Large intestine (tissue), 3 donors: ENCODE data around the gene CDK5R2. TPM values are rescaled to one million over a fixed set of nuclear protein-coding genes. Genes with fewer than 3 reads are reported as not detected.
A peak's percentile ranks its signal among the peaks of the same experiment; 100 is the strongest.

Experiments used
- DNase-seq, 2 donors: peaks; one replicate each; pipeline versions ENCODE4 v3.0.0 to v3.0.0-alpha.2; 2013
- H3K27ac ChIP-seq: one replicate; pipeline ENCODE4 v1.5.1; 2013; ENCODE audit warnings: low read length
- H3K27me3 ChIP-seq: 2 replicates; pipeline ENCODE4 v1.6.1; 2013; ENCODE audit warnings: low read length; ENCODE audit not compliant: control insufficient read depth, insufficient read depth
- H3K36me3 ChIP-seq: 2 replicates; pipeline ENCODE4 v1.6.1; 2013; ENCODE audit warnings: low read length; ENCODE audit not compliant: control insufficient read depth, insufficient read depth
- H3K4me1 ChIP-seq: one replicate; pipeline ENCODE4 v1.6.1; 2013; ENCODE audit warnings: low read length; ENCODE audit not compliant: control insufficient read depth, insufficient read depth
- H3K4me3 ChIP-seq: one replicate; pipeline ENCODE4 v1.5.1; 2013; ENCODE audit warnings: low read length
- H3K9me3 ChIP-seq: one replicate; pipeline ENCODE4 v1.6.1; 2013; ENCODE audit warnings: mild to moderate bottlenecking, low read depth, low read length, moderate library complexity; ENCODE audit not compliant: control insufficient read depth
- WGBS: methylation state at CpG from one replicate; pipeline ENCODE4 v1.1.5; 2013; ENCODE audit warnings: low lambda C conversion rate; ENCODE audit not compliant: insufficient coverage; 5-methylcytosine and 5-hydroxymethylcytosine counted together
- polyA plus RNA-seq: library from polyadenylated mRNA; unstranded; fragments of 120-200 nt; gene quantifications from one replicate; pipeline ENCODE4 v1.2.1, GENCODE V29; 2013

CDK5R2 gene
- polyA plus RNA-seq, 1 donor: 2.9 TPM

DNA sequence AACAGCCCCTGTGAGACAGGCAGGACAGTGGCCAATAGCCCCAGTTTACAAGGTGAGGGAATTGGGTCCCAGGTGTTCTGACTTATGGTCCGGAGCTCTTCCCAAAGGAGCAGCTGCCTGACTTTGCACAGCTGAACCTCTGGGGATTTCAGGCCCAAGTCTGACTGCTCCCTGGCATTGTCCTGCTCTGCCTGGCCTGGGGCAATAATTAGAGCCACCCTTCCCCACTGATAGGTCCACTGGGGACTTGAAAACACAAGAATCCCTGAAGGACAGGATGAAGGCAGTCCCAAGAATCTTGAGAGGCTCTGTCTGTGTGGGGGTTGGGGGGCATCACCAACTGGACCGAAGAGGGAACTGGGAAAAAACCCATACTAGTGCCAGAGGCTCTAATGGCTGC, 29.2 kb downstream of the CDK5R2 start:
- Histone ChIP-seq H3K27me3 (peaks cover 99% of the 10 kb centered on the region), H3K4me1 (peaks cover 6% of the 10 kb centered on the region), H3K9me3 (peaks cover 19% of the 10 kb centered on the region), H3K4me3 (no peak overlapping the region), H3K27ac (no peak overlapping the region), H3K36me3 (no peaks in the 10 kb centered on the region)
- WGBS: no CpG with 5 or more reads among the region's 2 CpGs
- no peak for DNase-seq

DNA sequence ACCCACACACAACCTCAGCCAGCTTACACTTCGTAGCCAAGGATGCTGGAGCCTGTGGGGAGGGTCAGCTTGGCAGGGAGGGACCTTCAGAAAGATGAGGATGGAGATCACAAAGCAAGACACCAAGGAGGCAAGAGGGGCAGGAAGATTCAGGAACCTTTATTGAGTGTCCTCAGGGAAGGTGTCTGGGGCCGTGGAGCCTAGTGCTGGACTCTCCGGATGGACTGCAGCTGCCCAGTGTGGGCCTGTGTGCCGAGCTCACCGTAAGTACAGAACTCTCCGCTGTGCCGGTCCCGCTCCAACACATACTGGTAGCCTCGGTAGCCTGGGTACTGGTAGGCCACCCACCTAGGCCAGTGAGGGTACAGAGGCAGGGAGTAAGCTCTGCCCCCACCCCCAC, 30.6 kb downstream of the CDK5R2 start:
- Histone ChIP-seq H3K4me3 (no peak overlapping the region), H3K4me1 (peaks cover 13% of the 10 kb centered on the region), H3K9me3 (peaks cover 17% of the 10 kb centered on the region), H3K36me3 (no peaks in the 10 kb centered on the region), H3K27ac (no peak overlapping the region), H3K27me3 (peaks cover 99% of the 10 kb centered on the region)
- DNase-seq: no peak
- WGBS: no CpG with 5 or more reads among the region's 9 CpGs

DNA sequence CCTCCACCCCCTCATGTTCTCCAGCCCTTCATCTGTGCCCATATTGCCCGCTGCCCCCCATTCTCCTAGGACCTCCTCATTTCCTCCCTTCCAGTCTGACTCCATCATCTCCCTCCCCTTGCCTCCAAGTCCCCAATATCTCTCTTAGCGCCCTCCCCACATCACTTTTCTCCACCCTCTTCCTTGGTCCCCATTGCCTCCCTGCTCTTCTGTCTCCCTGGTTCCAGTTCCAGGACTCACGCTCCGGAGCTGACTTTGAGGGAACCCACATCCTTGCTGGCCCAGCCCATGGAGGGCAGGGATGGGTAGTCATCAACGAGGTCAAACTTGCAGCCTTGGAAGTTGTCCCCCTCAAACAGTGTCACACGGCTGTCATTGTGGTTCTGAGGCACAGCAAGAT, 31.1 kb downstream of the CDK5R2 start:
- Histone ChIP-seq H3K27ac (no peak overlapping the region), H3K4me3 (no peak overlapping the region), H3K4me1 (peaks cover 13% of the 10 kb centered on the region), H3K27me3 (peaks cover 99% of the 10 kb centered on the region), H3K9me3 (peaks cover 13% of the 10 kb centered on the region), H3K36me3 (no peaks in the 10 kb centered on the region)
- WGBS: 17% methylated on average over 1 of the region's 6 CpGs
- DNase-seq: no peak

DNA sequence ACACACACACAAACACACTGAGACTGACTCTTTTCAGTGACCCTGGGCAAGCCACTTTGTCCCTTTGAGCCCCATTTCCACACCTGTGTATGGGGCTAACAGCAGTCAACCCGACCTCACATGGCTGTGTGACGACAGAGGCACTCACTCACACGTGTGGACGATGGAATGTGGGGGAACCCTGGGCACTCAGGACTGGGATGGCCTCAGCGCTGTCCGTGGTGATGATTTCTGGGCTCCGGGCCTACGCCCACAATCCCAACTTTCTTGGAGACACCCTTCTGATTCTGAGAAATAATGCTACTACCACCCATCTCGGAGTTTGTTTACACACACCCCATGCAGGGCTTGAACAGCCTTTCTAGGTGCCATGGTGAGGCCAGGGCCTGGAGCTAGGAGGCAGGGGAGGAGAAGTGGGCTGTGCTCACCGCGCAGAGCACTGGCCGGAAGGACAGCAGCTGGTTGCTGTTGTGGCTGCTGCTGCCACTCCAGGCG, 32.3 kb downstream of the CDK5R2 start:
- WGBS: no CpG with 5 or more reads among the region's 13 CpGs
- peak in 1 of 2 donors; percentile 55 for DNase-seq
- H3K4me1 ChIP-seq: peaks cover 16% of the 10 kb centered on the region
- H3K36me3 ChIP-seq: no peaks in the 10 kb centered on the region
- peaks cover 12% of the 10 kb centered on the region for H3K9me3 ChIP-seq
- H3K4me3 ChIP-seq: no peak overlapping the region
- no peak overlapping the region for H3K27ac ChIP-seq
- H3K27me3 ChIP-seq: peaks cover 99% of the 10 kb centered on the region

DNA sequence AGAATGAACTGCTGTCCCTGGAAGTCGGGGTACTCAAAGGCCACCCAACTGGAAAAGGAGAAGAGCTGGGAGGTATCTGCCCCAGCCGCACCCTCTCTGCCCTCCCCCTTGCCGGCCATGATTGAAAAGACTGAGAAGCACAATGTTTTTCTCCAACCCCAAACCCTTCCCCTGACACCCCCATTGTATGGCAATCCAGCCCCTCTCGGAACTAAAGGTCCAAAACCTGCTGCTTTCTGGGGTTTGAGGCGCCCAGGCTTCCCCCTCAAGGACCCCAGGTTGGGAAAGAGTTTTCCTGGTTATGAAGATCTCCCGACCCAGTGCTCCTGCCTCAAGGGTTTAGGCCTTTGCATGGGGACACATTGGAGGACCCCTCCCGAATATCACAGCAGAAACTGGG, 32.7 kb downstream of the CDK5R2 start:
- peaks cover 98% of the 10 kb centered on the region for H3K27me3 ChIP-seq
- no peak for DNase-seq
- no CpG with 5 or more reads among the region's 7 CpGs for WGBS
- H3K36me3 ChIP-seq: no peaks in the 10 kb centered on the region
- no peak overlapping the region for H3K27ac ChIP-seq
- H3K4me3 ChIP-seq: no peak overlapping the region
- H3K9me3 ChIP-seq: peaks cover 12% of the 10 kb centered on the region
- H3K4me1 ChIP-seq: peaks cover 16% of the 10 kb centered on the region

DNA sequence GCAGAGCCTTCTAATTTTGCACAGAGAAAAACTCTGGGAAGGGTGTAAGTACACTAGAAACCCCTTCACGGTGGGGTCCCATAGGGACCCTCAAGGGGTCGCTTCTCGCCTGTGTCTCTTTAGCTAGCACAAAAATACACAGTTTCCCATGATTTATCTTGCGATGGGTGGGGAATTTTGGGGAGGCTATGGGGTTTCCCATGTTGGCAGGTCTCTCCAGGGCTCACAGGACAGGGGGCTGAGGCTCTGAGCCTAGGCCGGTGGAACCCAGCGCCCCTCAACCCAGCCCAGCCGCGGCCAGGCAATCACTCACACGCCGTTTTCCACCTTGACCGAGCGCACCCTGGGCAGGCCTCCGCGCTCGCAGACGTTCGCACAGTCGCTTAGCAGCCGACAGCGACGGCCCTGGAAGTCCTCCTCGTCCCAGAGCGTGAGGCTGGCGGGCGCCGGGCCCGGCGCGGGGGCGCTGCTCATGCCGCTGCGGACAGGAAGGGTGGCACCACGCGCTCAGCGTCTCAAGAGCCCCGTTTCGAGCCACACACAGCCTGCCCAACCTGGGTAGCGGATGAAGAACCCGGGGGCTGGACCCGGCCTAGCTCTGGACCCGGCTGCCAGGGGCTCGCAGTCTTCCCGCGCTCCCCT, 33.4 kb downstream of the CDK5R2 start:
- no CpG with 5 or more reads among the region's 44 CpGs for WGBS
- peak in 1 of 2 donors; percentile 29 for DNase-seq
- peaks cover 16% of the 10 kb centered on the region for H3K4me1 ChIP-seq
- peaks cover 94% of the 10 kb centered on the region for H3K27me3 ChIP-seq
- peaks cover 12% of the 10 kb centered on the region for H3K9me3 ChIP-seq
- H3K4me3 ChIP-seq: peak overlapping the region; percentile 5
- H3K27ac ChIP-seq: no peak overlapping the region
- H3K36me3 ChIP-seq: no peaks in the 10 kb centered on the region

DNA sequence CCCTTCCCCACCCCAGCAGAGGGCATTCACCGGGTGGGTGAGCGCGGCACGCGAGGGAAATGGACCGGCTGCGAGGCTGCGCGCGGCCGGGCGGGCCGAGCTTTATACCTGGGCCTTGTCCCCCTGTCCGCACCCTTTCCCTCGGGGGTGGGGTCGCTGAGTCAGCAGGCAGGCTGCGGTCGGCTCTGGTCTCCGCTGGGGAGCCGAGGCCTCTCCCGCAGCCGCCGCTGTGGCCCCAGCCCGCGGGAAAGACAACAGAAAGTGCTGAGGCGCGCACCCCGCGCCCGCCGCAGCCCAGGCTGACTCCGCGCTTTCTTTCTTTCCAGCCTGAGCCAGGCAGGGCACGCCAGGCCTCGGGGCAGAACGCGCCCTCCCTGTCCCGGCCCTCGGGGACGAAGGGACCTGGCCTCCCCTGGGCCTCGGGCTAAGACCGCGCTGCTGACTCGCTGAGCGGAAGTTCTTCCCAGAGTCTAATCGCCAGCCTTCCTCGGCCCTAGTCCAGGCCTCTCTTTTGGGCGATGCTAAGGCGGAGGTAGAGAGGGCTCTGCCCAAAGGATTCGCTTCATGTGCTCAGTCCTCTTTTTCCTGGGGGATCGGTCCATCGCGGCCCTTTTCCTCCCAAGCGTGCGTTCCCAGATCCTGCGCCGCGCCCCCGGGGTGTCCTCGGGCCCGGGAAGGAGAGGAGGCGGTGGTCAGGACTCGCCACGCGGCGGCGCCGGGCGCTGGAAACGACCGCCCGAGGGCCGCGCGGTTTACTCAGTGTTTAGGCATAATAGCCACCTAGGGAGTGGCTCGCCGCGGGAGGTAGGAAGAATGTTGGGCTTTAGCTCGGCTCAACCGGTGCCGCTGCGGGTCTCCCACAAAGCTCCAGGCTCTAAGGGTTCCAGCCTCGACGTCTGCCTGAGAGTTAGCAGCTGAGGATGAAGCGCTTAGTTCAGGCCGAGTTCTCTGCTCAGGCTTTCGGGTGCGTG, 34.2 kb downstream of the CDK5R2 start, which contains the start of gene CRYBA2:
Gene CRYBA2, minus strand, starts transcription at position 78 of the 971 bp plus-strand sequence. CDS start 246 bp downstream, outside the sequence.
- peaks cover 16% of the 10 kb centered on the region for H3K4me1 ChIP-seq
- no CpG with 5 or more reads among the region's 88 CpGs for WGBS
- H3K4me3 ChIP-seq: peak within 1 kb of the TSS; percentile 5
- peaks cover 92% of the 10 kb centered on the region for H3K27me3 ChIP-seq
- no peaks in the 10 kb centered on the region for H3K36me3 ChIP-seq
- H3K27ac ChIP-seq: no peak within 1 kb of the TSS
- peaks cover 12% of the 10 kb centered on the region for H3K9me3 ChIP-seq
- DNase-seq: peak in 1 of 2 donors; percentile 53

DNA sequence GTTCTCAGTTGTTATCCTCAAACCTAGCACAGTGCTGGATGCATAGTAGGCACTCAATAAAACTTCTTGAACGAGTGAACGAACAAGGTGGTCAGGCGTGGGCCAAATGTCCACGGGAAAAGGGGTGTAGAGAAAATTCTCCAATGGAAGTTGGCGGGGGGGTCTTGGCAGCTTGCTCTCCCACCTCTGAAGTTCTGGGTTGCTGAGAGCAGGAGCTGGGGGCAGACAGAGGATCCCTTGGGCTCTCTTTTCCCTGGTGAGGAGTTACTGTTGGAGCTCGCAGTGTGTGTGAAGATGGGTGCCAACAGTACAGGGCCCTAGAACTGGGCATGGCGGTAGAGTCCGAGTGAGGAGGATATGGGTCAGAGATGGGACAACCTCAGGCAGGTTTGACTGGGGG, 36.1 kb downstream of the CDK5R2 start:
- H3K36me3 ChIP-seq: no peaks in the 10 kb centered on the region
- peaks cover 12% of the 10 kb centered on the region for H3K9me3 ChIP-seq
- peaks cover 88% of the 10 kb centered on the region for H3K27me3 ChIP-seq
- no peak overlapping the region for H3K4me3 ChIP-seq
- DNase-seq: no peak
- H3K4me1 ChIP-seq: peaks cover 16% of the 10 kb centered on the region
- H3K27ac ChIP-seq: no peak overlapping the region
- no CpG with 5 or more reads among the region's 8 CpGs for WGBS

DNA sequence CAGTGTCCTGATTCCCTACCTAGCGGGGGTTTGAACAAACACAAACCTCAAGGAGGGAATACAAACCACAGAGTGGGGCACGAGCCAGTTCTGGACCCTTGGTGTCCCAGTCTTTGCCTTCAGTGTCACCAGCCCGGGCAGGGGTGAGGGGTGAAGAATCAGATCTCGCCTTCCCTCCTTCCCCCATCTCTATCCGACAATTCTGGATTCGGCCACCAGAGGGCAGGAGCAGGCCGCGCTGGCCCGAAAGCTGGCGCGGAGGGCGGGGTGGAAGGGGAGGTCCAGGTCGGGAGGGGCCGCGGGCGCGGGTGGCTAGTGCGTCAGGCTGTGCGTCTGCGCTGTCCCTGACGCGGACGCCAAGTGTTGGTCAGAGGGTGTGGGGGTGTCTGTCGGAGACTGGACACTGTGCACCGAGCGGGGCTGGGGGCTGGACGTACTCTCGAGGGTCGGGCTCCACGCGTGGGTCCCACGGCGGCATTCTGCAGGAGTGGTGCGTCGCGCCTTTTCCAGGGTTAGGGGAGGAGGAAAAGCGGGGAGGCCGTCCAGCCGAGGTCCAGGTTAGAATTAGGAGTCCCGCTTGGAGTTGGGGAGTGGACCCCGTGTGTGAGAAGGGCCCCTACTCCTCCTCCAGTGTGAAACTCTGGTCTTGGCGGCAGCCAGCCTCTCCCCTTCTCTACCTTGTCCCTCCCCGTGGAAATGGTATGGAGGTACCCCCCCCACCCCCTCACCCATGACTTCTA, 36.7 kb downstream of the CDK5R2 start:
- peaks cover 12% of the 10 kb centered on the region for H3K9me3 ChIP-seq
- DNase-seq: peak; percentile 78 to 80
- no peak overlapping the region for H3K27ac ChIP-seq
- H3K4me3 ChIP-seq: peak overlapping the region; percentile 27
- WGBS: no CpG with 5 or more reads among the region's 43 CpGs
- peaks cover 16% of the 10 kb centered on the region for H3K4me1 ChIP-seq
- peaks cover 88% of the 10 kb centered on the region for H3K27me3 ChIP-seq
- no peaks in the 10 kb centered on the region for H3K36me3 ChIP-seq

DNA sequence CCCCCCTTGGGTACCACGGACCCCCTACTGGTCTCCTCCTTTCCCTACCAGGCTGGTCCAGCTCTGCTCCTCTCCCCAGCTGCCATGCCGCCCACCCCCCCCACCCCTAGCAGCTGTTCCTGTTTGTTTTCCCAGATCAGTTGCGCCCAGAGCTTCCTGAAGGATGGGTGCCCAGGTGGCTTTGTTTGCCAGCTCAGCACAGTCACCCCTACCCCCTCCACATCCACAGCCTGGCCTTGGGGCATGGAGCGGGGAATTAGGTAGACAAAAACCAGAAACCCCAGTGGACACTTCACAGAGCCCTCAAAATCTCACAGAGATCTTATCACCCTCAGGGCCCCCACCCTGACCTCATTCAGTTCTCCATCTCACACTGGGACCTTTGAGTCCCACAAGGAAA, 37.5 kb downstream of the CDK5R2 start:
- Histone ChIP-seq H3K27me3 (peaks cover 88% of the 10 kb centered on the region), H3K4me3 (no peak overlapping the region), H3K36me3 (no peaks in the 10 kb centered on the region), H3K4me1 (peaks cover 16% of the 10 kb centered on the region), H3K9me3 (peaks cover 12% of the 10 kb centered on the region), H3K27ac (peak overlapping the region; percentile 15)
- DNase-seq: peak in 1 of 2 donors; percentile 32
- WGBS: no CpG with 5 or more reads among the region's 4 CpGs
